GM21737 (cell line): ENCODE results near the gene IRGM.
"Not testable (repeated sequence)": the region's sequence is repeated elsewhere in the genome, so short reads cannot be mapped to it uniquely, and the experiment has no call there.

ENCODE experiments used
- ATAC-seq: cut with Tn5 transposase; IDR thresholded peaks from one replicate; pipeline ENCODE4 v1.9.1; 2021; ENCODE audit warnings: mild to moderate bottlenecking, moderate library complexity; ENCODE audit not compliant: unreplicated experiment

The IRGM gene

GRCh38 chr5:150846308-150846653 lies at the start of gene IRGM:
Gene IRGM (plus strand): TSS chr5:150846521. CDS start chr5:150848124, 1,603 bp downstream.
- not testable (repeated sequence) for ATAC-seq

- ATAC-seq = no peak
Measured at GRCh38 chr5:150797384-150797783, 48.9 kb upstream of the IRGM start.

- no peak for ATAC-seq
Measured at GRCh38 chr5:150801117-150801927, 45.0 kb upstream of the IRGM start.

GRCh38 chr5:150804388-150804787 lies 41.9 kb upstream of the IRGM start:
- ATAC-seq = no peak

- no peak for ATAC-seq
Measured at GRCh38 chr5:150809363-150809762, 37.0 kb upstream of the IRGM start.

- ATAC-seq = no peak
Measured at GRCh38 chr5:150815010-150815409, 31.3 kb upstream of the IRGM start.

GRCh38 chr5:150816946-150817345 lies 29.4 kb upstream of the IRGM start:
- no peak for ATAC-seq

GRCh38 chr5:150829744-150830143 lies 16.6 kb upstream of the IRGM start:
- ATAC-seq = no peak

GRCh38 chr5:150831821-150832220 lies 14.5 kb upstream of the IRGM start:
- ATAC-seq = not testable (repeated sequence)

GRCh38 chr5:150836064-150836463 lies 10.3 kb upstream of the IRGM start:
- ATAC-seq = no peak

GRCh38 chr5:150836703-150837102 lies 9.6 kb upstream of the IRGM start:
- ATAC-seq = no peak

GRCh38 chr5:150845185-150845859 lies 999 bp upstream of the IRGM start:
- ATAC-seq = not testable (repeated sequence)

- peak; percentile 89 for ATAC-seq
Measured at GRCh38 chr5:150846654-150847333, 473 bp downstream of the IRGM start.

GRCh38 chr5:150847334-150847695 lies 994 bp downstream of the IRGM start:
- no peak for ATAC-seq

GRCh38 chr5:150848271-150848670 lies 1.9 kb downstream of the IRGM start:
- ATAC-seq = no peak

- no peak for ATAC-seq
Measured at GRCh38 chr5:150851039-150851438, 4.7 kb downstream of the IRGM start.

- no peak for ATAC-seq
Measured at GRCh38 chr5:150853561-150853960, 7.2 kb downstream of the IRGM start.

- not testable (repeated sequence) for ATAC-seq
Measured at GRCh38 chr5:150856700-150857099, 10.4 kb downstream of the IRGM start.

- no peak for ATAC-seq
Measured at GRCh38 chr5:150860246-150860821, 14.0 kb downstream of the IRGM start.

- no peak for ATAC-seq
Measured at GRCh38 chr5:150862070-150862469, 15.7 kb downstream of the IRGM start.

- no peak for ATAC-seq
Measured at GRCh38 chr5:150879358-150879757, 33.0 kb downstream of the IRGM start.
